ENCODE measurements around the gene PTK6.

The PTK6 gene

GRCh38 chr20:63494084-63494419, 43.1 kb downstream of the PTK6 start:
- no peaks in the 10 kb centered on the region; the same call in 1 of the 2 replicates for H3K36me3 ChIP-seq (ENCODE audit: control insufficient read depth, insufficient read depth, low read length)
- no peak overlapping the region for H3K9ac ChIP-seq (ENCODE audit: low read length)
- H3K4me3 ChIP-seq (ENCODE audit: low read depth, low read length) = no peak overlapping the region
- peaks cover 75% of the 10 kb centered on the region for H3K27me3 ChIP-seq (ENCODE audit: control insufficient read depth, insufficient read depth, low read length)
- H3K27ac ChIP-seq (ENCODE audit: low read depth, low read length) = no peak overlapping the region
- no peaks in the 10 kb centered on the region for H3K9me3 ChIP-seq (ENCODE audit: control insufficient read depth, insufficient read depth, low read depth, low read length)
- H3K4me1 ChIP-seq (ENCODE audit: control insufficient read depth, insufficient read depth, low read length) = peaks cover 19% of the 10 kb centered on the region

GRCh38 chr20:63493563-63494020, 43.6 kb downstream of the PTK6 start:
- no peaks in the 10 kb centered on the region; the same call in 1 of the 2 replicates for H3K36me3 ChIP-seq (ENCODE audit: control insufficient read depth, insufficient read depth, low read length)
- H3K27ac ChIP-seq (ENCODE audit: low read depth, low read length) = no peak overlapping the region
- H3K4me3 ChIP-seq (ENCODE audit: low read depth, low read length) = no peak overlapping the region
- peaks cover 23% of the 10 kb centered on the region for H3K4me1 ChIP-seq (ENCODE audit: control insufficient read depth, insufficient read depth, low read length)
- H3K9ac ChIP-seq (ENCODE audit: low read length) = no peak overlapping the region
- no peaks in the 10 kb centered on the region for H3K9me3 ChIP-seq (ENCODE audit: control insufficient read depth, insufficient read depth, low read depth, low read length)
- H3K27me3 ChIP-seq (ENCODE audit: control insufficient read depth, insufficient read depth, low read length) = peaks cover 79% of the 10 kb centered on the region

- H3K27ac ChIP-seq (ENCODE audit: low read depth, low read length) = no peak overlapping the region
- H3K36me3 ChIP-seq (ENCODE audit: control insufficient read depth, insufficient read depth, low read length) = no peaks in the 10 kb centered on the region; the same call in 1 of the 2 replicates
- no peaks in the 10 kb centered on the region for H3K9me3 ChIP-seq (ENCODE audit: control insufficient read depth, insufficient read depth, low read depth, low read length)
- peaks cover 22% of the 10 kb centered on the region for H3K4me1 ChIP-seq (ENCODE audit: control insufficient read depth, insufficient read depth, low read length)
- H3K9ac ChIP-seq (ENCODE audit: low read length) = no peak overlapping the region
- no peak overlapping the region for H3K4me3 ChIP-seq (ENCODE audit: low read depth, low read length)
- peaks cover 76% of the 10 kb centered on the region for H3K27me3 ChIP-seq (ENCODE audit: control insufficient read depth, insufficient read depth, low read length)
Measured at GRCh38 chr20:63492982-63493381, 44.2 kb downstream of the PTK6 start.

DNA sequence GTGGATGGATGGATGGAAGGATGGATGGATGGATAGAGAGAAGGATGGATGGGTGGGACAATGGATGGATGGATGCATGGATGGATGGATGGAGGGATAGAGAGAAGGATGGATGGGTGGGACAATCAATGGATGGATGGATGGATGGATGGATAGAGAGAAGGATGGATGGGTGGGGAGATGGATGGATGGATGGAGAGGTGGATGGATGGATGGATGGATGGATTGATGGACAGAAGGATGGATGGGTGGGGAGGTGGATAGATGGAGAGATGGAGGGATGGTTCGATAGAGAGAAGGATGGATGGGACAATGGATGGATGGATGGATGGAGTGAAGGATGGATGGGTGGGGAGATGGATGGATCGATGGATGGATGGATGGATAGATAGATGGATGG, 44.7 kb downstream of the PTK6 start:
- H3K4me1 ChIP-seq (ENCODE audit: control insufficient read depth, insufficient read depth, low read length) = peaks cover 17% of the 10 kb centered on the region
- no peaks in the 10 kb centered on the region; the same call in 1 of the 2 replicates for H3K36me3 ChIP-seq (ENCODE audit: control insufficient read depth, insufficient read depth, low read length)
- H3K27ac ChIP-seq (ENCODE audit: low read depth, low read length) = no peak overlapping the region
- H3K4me3 ChIP-seq (ENCODE audit: low read depth, low read length) = no peak overlapping the region
- no peaks in the 10 kb centered on the region for H3K9me3 ChIP-seq (ENCODE audit: control insufficient read depth, insufficient read depth, low read depth, low read length)
- peaks cover 76% of the 10 kb centered on the region for H3K27me3 ChIP-seq (ENCODE audit: control insufficient read depth, insufficient read depth, low read length)
- no peak overlapping the region for H3K9ac ChIP-seq (ENCODE audit: low read length)

DNA sequence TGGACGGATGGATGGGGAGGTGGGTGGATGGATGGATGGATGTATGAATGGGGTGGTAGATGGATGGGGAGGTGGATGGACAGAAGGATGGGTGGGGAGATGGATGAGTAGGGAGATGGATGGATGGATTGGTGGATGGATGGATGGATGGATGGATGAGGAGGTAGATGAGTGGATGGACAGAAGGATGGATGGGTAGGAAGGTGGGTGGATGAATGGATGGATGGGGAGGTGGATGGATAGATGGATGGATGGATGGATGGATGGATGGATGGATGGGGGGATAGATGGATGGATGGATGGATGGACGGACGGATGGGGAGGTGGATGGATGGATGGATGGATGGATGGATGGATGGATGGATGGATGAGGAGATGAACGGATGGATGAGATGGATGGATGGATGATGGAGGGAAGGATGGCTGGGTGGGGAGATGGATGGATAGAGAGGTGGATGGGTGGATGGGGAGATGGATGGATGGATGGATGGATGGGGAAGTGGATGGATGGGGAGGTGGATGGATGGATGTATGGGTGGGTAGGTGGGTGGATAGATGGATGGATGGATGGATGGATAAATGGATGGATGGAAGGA, 45.4 kb downstream of the PTK6 start:
- Histone ChIP-seq H3K9me3 (ENCODE audit: control insufficient read depth, insufficient read depth, low read depth, low read length) (no peaks in the 10 kb centered on the region), H3K36me3 (ENCODE audit: control insufficient read depth, insufficient read depth, low read length) (no peaks in the 10 kb centered on the region; the same call in 1 of the 2 replicates), H3K27ac (ENCODE audit: low read depth, low read length) (no peak overlapping the region), H3K4me3 (ENCODE audit: low read depth, low read length) (no peak overlapping the region), H3K9ac (ENCODE audit: low read length) (no peak overlapping the region), H3K27me3 (ENCODE audit: control insufficient read depth, insufficient read depth, low read length) (peaks cover 74% of the 10 kb centered on the region), H3K4me1 (ENCODE audit: control insufficient read depth, insufficient read depth, low read length) (peaks cover 12% of the 10 kb centered on the region)

- peaks cover 6% of the 10 kb centered on the region for H3K4me1 ChIP-seq (ENCODE audit: control insufficient read depth, insufficient read depth, low read length)
- no peak overlapping the region for H3K27ac ChIP-seq (ENCODE audit: low read depth, low read length)
- H3K4me3 ChIP-seq (ENCODE audit: low read depth, low read length) = no peak overlapping the region
- no peak overlapping the region for H3K9ac ChIP-seq (ENCODE audit: low read length)
- H3K36me3 ChIP-seq (ENCODE audit: control insufficient read depth, insufficient read depth, low read length) = no peaks in the 10 kb centered on the region; the same call in 1 of the 2 replicates
- H3K9me3 ChIP-seq (ENCODE audit: control insufficient read depth, insufficient read depth, low read depth, low read length) = no peaks in the 10 kb centered on the region; the same call in 1 of the 2 replicates
- H3K27me3 ChIP-seq (ENCODE audit: control insufficient read depth, insufficient read depth, low read length) = peaks cover 71% of the 10 kb centered on the region
Measured at GRCh38 chr20:63491078-63491477, 46.1 kb downstream of the PTK6 start.

DNA sequence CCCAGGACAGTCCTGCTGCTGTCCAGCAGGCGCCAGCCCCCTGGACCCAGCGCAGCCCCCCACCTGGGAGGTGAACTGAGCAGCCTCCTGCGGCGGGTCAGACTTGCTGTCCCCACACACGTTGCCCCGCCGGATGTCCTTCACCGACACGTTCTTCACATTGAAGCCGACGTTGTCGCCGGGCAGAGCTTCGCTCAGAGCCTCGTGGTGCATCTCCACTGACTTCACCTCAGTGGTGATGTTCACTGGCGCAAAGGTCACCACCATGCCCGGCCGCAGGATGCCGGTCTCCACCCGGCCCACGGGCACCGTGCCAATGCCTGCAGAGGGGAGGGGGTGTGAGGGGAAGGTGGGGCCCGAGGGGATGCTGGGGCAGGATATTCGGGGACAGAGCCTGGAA, 46.8 kb downstream of the PTK6 start:
- Histone ChIP-seq H3K9ac (ENCODE audit: low read length) (no peak overlapping the region), H3K4me1 (ENCODE audit: control insufficient read depth, insufficient read depth, low read length) (peaks cover 6% of the 10 kb centered on the region), H3K9me3 (ENCODE audit: control insufficient read depth, insufficient read depth, low read depth, low read length) (no peaks in the 10 kb centered on the region; the same call in 1 of the 2 replicates), H3K4me3 (ENCODE audit: low read depth, low read length) (no peak overlapping the region), H3K36me3 (ENCODE audit: control insufficient read depth, insufficient read depth, low read length) (no peaks in the 10 kb centered on the region; the same call in 1 of the 2 replicates), H3K27me3 (ENCODE audit: control insufficient read depth, insufficient read depth, low read length) (peaks cover 69% of the 10 kb centered on the region), H3K27ac (ENCODE audit: low read depth, low read length) (no peak overlapping the region)

DNA sequence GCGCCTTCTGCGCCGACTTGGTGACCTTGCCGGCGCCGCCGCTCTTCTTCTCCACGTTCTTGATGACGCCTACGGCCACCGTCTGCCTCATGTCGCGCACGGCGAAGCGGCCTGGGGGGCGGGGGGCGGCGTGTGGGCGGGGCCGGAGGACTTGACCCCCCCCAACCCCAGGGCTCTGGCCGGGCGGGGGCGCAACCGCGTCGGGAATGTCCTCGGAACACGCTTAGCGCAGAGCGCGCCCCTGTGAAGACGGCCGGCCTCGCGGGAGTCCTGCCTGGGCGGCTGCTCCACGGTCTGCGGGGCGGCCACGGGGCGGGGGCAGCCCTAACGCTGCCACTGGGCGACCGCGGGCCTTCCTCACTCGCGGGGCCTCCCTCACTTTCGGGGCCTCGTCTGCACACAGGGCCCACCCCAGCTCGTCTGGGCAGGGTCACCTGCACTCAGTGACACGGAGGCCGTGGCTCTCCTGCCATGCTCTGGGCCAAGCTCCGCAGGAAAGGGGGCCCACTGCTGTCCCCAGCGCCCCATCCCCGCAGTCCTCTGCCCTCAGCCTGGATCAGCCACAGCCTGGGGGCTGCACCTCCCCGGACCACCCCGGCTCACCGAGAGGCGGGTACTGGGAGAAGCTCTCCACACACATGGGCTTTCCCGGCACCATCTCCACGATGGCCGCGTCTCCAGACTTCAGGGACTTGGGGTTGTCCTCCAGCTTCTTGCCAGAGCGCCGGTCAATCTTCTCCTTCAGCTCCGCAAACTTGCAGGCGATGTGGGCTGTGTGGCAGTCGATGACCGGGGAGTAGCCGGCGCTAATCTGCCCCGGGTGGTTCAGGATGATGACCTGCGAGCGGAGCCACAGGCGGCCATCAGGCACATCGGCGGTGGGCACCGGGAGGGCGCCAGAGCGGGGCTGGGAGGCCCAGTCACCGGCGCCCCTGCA, 48.6 kb downstream of the PTK6 start:
- Histone ChIP-seq H3K9ac (ENCODE audit: low read length) (no peak overlapping the region), H3K27ac (ENCODE audit: low read depth, low read length) (no peak overlapping the region), H3K4me1 (ENCODE audit: control insufficient read depth, insufficient read depth, low read length) (peaks cover 6% of the 10 kb centered on the region), H3K36me3 (ENCODE audit: control insufficient read depth, insufficient read depth, low read length) (no peaks in the 10 kb centered on the region; the same call in 1 of the 2 replicates), H3K9me3 (ENCODE audit: control insufficient read depth, insufficient read depth, low read depth, low read length) (no peaks in the 10 kb centered on the region; the same call in 1 of the 2 replicates), H3K27me3 (ENCODE audit: control insufficient read depth, insufficient read depth, low read length) (peaks cover 65% of the 10 kb centered on the region), H3K4me3 (ENCODE audit: low read depth, low read length) (peak overlapping the region; percentile 46)

DNA sequence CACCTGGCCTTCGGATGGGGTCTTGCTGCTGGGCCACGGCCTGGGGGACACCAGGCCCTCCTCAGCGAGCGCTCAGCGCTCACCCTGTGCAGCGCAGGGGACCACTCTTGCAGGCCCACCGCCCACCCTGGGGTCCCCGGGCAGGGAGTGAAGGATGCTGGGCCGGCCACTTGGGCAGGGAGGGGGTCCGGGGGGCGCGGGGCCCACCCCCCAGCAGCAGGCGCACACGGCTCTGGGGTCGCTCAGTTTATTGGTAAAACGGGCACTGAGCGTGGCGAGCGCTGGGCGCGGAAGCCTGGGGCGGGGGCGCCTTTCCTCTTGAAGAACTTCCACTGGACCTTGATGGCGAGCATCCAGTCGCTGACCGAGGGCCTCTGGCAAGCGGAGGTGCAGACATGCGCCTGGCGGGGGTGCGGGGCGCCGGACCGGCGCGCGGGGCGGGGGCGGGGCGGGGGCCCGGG, 49.4 kb downstream of the PTK6 start:
- Histone ChIP-seq H3K9ac (ENCODE audit: low read length) (no peak overlapping the region), H3K27ac (ENCODE audit: low read depth, low read length) (no peak overlapping the region), H3K36me3 (ENCODE audit: control insufficient read depth, insufficient read depth, low read length) (no peaks in the 10 kb centered on the region; the same call in 1 of the 2 replicates), H3K9me3 (ENCODE audit: control insufficient read depth, insufficient read depth, low read depth, low read length) (no peaks in the 10 kb centered on the region; the same call in 1 of the 2 replicates), H3K4me3 (ENCODE audit: low read depth, low read length) (peak overlapping the region; percentile 46; the same call in 1 of the 2 replicates), H3K27me3 (ENCODE audit: control insufficient read depth, insufficient read depth, low read length) (peaks cover 60% of the 10 kb centered on the region), H3K4me1 (ENCODE audit: control insufficient read depth, insufficient read depth, low read length) (peaks cover 6% of the 10 kb centered on the region)

GRCh38 chr20:63487116-63487764, 49.9 kb downstream of the PTK6 start:
- H3K4me3 ChIP-seq (ENCODE audit: low read depth, low read length) = no peak overlapping the region
- peaks cover 60% of the 10 kb centered on the region for H3K27me3 ChIP-seq (ENCODE audit: control insufficient read depth, insufficient read depth, low read length)

More at GRCh38 chr20:63487116-63487764, 49.9 kb downstream of the PTK6 start:
- Histone ChIP-seq H3K27ac (ENCODE audit: low read depth, low read length) (no peak overlapping the region), H3K9me3 (ENCODE audit: control insufficient read depth, insufficient read depth, low read depth, low read length) (no peaks in the 10 kb centered on the region; the same call in 1 of the 2 replicates), H3K36me3 (ENCODE audit: control insufficient read depth, insufficient read depth, low read length) (no peaks in the 10 kb centered on the region; the same call in 1 of the 2 replicates), H3K9ac (ENCODE audit: low read length) (no peak overlapping the region), H3K4me1 (ENCODE audit: control insufficient read depth, insufficient read depth, low read length) (peaks cover 9% of the 10 kb centered on the region)
